Measurements from ENCODE around the gene SFXN4. TPM values are rescaled to one million over a fixed set of nuclear protein-coding genes. Genes with fewer than 3 reads are reported as not detected.

Gene SFXN4
- total RNA-seq, 2 donors from 2014 or later = 18.3 to 23.2 TPM

DNA sequence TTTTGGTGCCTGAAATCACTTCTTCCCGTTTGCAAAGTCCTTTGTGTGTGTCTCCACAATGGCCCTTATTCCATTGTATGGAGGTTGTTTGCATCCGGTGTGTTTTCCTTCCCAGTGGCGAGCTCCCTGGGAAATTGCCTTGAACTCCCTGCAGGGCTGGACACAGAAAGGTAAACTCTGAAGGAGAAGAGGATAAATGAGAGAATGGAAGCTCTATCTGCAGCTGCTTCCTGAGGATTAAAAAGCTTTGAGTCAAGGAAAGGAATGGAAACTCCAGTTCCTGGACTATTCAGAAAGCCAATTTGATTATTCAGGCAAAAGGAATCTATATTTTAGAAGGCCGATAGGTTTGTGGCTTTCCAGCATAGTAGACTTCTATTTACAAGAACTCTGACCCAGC lies 37.5 kb upstream of the SFXN4 start:
- 58 to 59% methylated on average over 3 to 4 of the region's 4 CpGs for WGBS, 2 experiments (ENCODE audit: insufficient coverage in 1 of 2, insufficient read length in 1 of 2)
- no peaks in the 10 kb centered on the region for H3K36me3 ChIP-seq (ENCODE audit: control insufficient read depth, insufficient read depth, low read length)
- no peak overlapping the region for H3K9ac ChIP-seq (ENCODE audit: extremely low read depth, low read length, poor library complexity, severe bottlenecking)
- H3K27ac ChIP-seq (ENCODE audit: low read depth, low read length) = no peak overlapping the region
- H3K4me1 ChIP-seq (ENCODE audit: control insufficient read depth, insufficient read depth, low read length) = peaks cover 4% of the 10 kb centered on the region
- Mint-ChIP-seq H3K9me3 (no peaks in the 10 kb centered on the region), H3K4me1 (peaks cover 26% of the 10 kb centered on the region), H3K27ac (peak overlapping the region; percentile 72), H3K36me3 (ENCODE audit: low read depth) (no peaks in the 10 kb centered on the region), H3K27me3 (ENCODE audit: insufficient read depth) (peaks cover 7% of the 10 kb centered on the region), H3K4me3 (no peak overlapping the region)
- TF ChIP-seq, protein P1, sequence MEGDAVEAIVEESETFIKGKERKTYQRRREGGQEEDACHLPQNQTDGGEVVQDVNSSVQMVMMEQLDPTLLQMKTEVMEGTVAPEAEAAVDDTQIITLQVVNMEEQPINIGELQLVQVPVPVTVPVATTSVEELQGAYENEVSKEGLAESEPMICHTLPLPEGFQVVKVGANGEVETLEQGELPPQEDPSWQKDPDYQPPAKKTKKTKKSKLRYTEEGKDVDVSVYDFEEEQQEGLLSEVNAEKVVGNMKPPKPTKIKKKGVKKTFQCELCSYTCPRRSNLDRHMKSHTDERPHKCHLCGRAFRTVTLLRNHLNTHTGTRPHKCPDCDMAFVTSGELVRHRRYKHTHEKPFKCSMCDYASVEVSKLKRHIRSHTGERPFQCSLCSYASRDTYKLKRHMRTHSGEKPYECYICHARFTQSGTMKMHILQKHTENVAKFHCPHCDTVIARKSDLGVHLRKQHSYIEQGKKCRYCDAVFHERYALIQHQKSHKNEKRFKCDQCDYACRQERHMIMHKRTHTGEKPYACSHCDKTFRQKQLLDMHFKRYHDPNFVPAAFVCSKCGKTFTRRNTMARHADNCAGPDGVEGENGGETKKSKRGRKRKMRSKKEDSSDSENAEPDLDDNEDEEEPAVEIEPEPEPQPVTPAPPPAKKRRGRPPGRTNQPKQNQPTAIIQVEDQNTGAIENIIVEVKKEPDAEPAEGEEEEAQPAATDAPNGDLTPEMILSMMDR (conservative IDR thresholded peaks at IDR 0.05) = no peak
- H3K27me3 ChIP-seq (ENCODE audit: control insufficient read depth, insufficient read depth, low read length, poor library complexity, severe bottlenecking) = peaks cover 1% of the 10 kb centered on the region
- DNase-seq = no peak
- peak overlapping the region; percentile 35 for H3K4me3 ChIP-seq (ENCODE audit: low read length)
- H3K9me3 ChIP-seq (ENCODE audit: control insufficient read depth, low read length) = no peaks in the 10 kb centered on the region

DNA sequence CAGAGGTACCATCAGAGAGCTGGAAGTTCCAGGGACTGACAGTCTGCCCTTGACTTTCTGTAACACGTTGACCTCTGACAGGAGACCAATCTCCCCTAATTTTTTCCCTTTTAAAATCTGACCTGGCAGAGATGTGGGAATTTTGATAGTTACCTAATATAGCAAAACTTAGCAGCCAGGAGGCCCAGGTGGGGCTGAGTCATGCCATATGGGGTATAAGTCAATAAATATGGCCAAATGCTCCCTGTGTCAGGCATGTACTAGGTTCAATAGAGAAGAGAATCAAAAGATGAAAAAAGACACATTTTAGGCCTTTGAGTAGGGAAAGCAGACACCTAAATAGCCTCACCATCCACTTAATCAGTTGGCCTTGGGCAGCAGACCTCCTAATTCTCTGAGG lies 35.7 kb upstream of the SFXN4 start:
- H3K36me3 Mint-ChIP-seq (ENCODE audit: low read depth) = no peaks in the 10 kb centered on the region
- DNase-seq = no peak

DNA sequence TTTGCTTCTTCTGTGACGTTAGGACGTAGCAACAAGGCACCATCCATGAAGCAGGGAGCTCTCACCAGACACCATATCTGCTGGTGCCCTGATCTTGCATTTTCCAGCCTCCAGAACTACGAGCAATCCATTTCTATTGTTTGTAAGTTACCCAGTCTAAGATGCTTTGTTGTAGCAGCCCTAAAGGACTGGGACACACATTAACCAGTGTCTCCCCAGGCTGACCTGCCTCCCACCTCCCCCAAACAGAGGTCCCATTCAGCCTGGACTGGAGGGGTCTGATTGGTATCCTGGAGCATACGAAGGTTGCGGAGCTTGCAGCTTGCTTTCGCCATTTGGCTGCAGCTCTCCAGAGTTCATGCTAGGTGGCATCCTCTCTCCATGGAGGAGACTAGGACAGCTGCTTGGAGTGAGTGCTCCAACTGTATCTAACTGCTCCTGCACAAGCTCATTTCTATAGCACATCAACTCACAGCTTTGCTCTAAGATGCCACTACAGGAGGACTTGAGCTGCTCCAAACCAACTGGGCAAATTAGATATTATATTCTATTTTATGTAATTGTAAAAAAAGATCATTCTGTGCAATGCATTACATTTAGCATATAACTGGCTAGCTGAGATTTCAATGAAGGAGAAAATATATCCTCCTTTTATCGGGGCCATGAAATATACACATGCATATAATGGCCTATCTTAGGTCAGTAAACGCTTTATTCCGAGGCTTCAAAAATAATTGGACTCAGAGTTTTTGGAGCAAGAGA lies 33.9 kb upstream of the SFXN4 start:
- H3K4me3 Mint-ChIP-seq = no peak overlapping the region
- no peak overlapping the region for H3K27ac Mint-ChIP-seq
- TF ChIP-seq, protein P1 (conservative IDR thresholded peaks at IDR 0.05) = peak; percentile 85
- peaks cover 7% of the 10 kb centered on the region for H3K27me3 Mint-ChIP-seq (ENCODE audit: insufficient read depth)
- H3K27ac ChIP-seq (ENCODE audit: low read depth, low read length) = no peak overlapping the region
- no peaks in the 10 kb centered on the region for H3K27me3 ChIP-seq (ENCODE audit: control insufficient read depth, insufficient read depth, low read length, poor library complexity, severe bottlenecking)
- peaks cover 29% of the 10 kb centered on the region for H3K4me1 Mint-ChIP-seq
- no peaks in the 10 kb centered on the region for H3K36me3 ChIP-seq (ENCODE audit: control insufficient read depth, insufficient read depth, low read length)
- H3K9me3 ChIP-seq (ENCODE audit: control insufficient read depth, low read length) = no peaks in the 10 kb centered on the region
- H3K36me3 Mint-ChIP-seq (ENCODE audit: low read depth) = no peaks in the 10 kb centered on the region
- no peaks in the 10 kb centered on the region for H3K9me3 Mint-ChIP-seq
- H3K4me3 ChIP-seq (ENCODE audit: low read length) = no peak overlapping the region
- peak; percentile 85 for DNase-seq
- no peak overlapping the region for H3K9ac ChIP-seq (ENCODE audit: extremely low read depth, low read length, poor library complexity, severe bottlenecking)
- WGBS, 2 experiments (ENCODE audit: insufficient coverage in 1 of 2, insufficient read length in 1 of 2) = 54 to 58% methylated on average over 9 of the region's 9 CpGs
- H3K4me1 ChIP-seq (ENCODE audit: control insufficient read depth, insufficient read depth, low read length) = peaks cover 4% of the 10 kb centered on the region

More for the DNA sequence above, 35.7 kb upstream of the SFXN4 start:
- Histone ChIP-seq H3K9me3 (ENCODE audit: control insufficient read depth, low read length) (no peaks in the 10 kb centered on the region), H3K27me3 (ENCODE audit: control insufficient read depth, insufficient read depth, low read length, poor library complexity, severe bottlenecking) (no peaks in the 10 kb centered on the region), H3K36me3 (ENCODE audit: control insufficient read depth, insufficient read depth, low read length) (no peaks in the 10 kb centered on the region), H3K9ac (ENCODE audit: extremely low read depth, low read length, poor library complexity, severe bottlenecking) (no peak overlapping the region), H3K4me1 (ENCODE audit: control insufficient read depth, insufficient read depth, low read length) (peaks cover 4% of the 10 kb centered on the region), H3K27ac (ENCODE audit: low read depth, low read length) (no peak overlapping the region), H3K4me3 (ENCODE audit: low read length) (no peak overlapping the region)
- no peak overlapping the region for H3K4me3 Mint-ChIP-seq
- TF ChIP-seq, protein P1 (conservative IDR thresholded peaks at IDR 0.05) = no peak
- H3K9me3 Mint-ChIP-seq = no peaks in the 10 kb centered on the region
- H3K4me1 Mint-ChIP-seq = peaks cover 24% of the 10 kb centered on the region
- no peak overlapping the region for H3K27ac Mint-ChIP-seq
- H3K27me3 Mint-ChIP-seq (ENCODE audit: insufficient read depth) = peaks cover 7% of the 10 kb centered on the region
- WGBS, 2 experiments (ENCODE audit: insufficient coverage in 1 of 2, insufficient read length in 1 of 2) = 92 to 100% methylated on average over 1 of the region's 1 CpG

Data from endodermal cell (in vitro differentiated cells).